WTC11 (cell line): ENCODE data around the gene FAM76B. TPM values are rescaled to one million over a fixed set of nuclear protein-coding genes. Genes with fewer than 3 reads are reported as not detected.

ENCODE experiments used
- ATF1 ChIP-seq: sonication (generic); formaldehyde crosslinking; IDR thresholded peaks from 2 replicates; pipeline ENCODE4 v1.8.1; 2023; ENCODE audit warnings: mild to moderate bottlenecking, moderate library complexity, missing genetic modification reagents
- FOXK1 ChIP-seq: sonication (generic); formaldehyde crosslinking; IDR thresholded peaks from 2 replicates; pipeline ENCODE4 v1.8.0; 2022; ENCODE audit warnings: mild to moderate bottlenecking, moderate library complexity, missing genetic modification reagents
- GTF2I ChIP-seq: fragments of 250-450 bp; sonication (Bioruptor Pico); conservative IDR thresholded peaks from 2 replicates; pipeline ENCODE4 v1.4.0; 2021; ENCODE audit warnings: mild to moderate bottlenecking
- JAZF1 ChIP-seq: fragments of 250-450 bp; sonication (Bioruptor Pico); IDR thresholded peaks from 2 replicates; pipeline ENCODE4 v1.9.0; 2021; ENCODE audit warnings: moderate library complexity, mild to moderate bottlenecking, inconsistent platforms
- JUN ChIP-seq: sonication (generic); formaldehyde crosslinking; IDR thresholded peaks from 2 replicates; pipeline ENCODE4 v1.8.0; 2023; ENCODE audit warnings: mild to moderate bottlenecking, missing genetic modification reagents
- NFE2L1 ChIP-seq: sonication (generic); formaldehyde crosslinking; IDR thresholded peaks from 2 replicates; pipeline ENCODE4 v1.8.1; 2023; ENCODE audit warnings: missing genetic modification reagents
- NFYB ChIP-seq: sonication (generic); formaldehyde crosslinking; conservative IDR thresholded peaks from 2 replicates; pipeline ENCODE4 v1.8.0; 2022; ENCODE audit warnings: low read depth, missing genetic modification reagents
- NR3C1 ChIP-seq: sonication (generic); formaldehyde crosslinking; conservative IDR thresholded peaks from 2 replicates; pipeline ENCODE4 v1.8.1; 2023; ENCODE audit warnings: low read depth, mild to moderate bottlenecking, missing genetic modification reagents
- OVOL2 ChIP-seq: fragments of 250-450 bp; sonication (Bioruptor Pico); IDR thresholded peaks from 2 replicates; pipeline ENCODE4 v1.9.0; 2021; ENCODE audit warnings: mild to moderate bottlenecking, borderline replicate concordance
- SOX15 ChIP-seq: fragments of 250-450 bp; sonication (Bioruptor Pico); IDR thresholded peaks from 2 replicates; pipeline ENCODE4 v1.9.0; 2021; ENCODE audit warnings: mild to moderate bottlenecking
- SP1 ChIP-seq: sonication (generic); formaldehyde crosslinking; conservative IDR thresholded peaks from 2 replicates; pipeline ENCODE4 v1.8.1; 2022; ENCODE audit warnings: missing genetic modification reagents
- TEAD4 ChIP-seq: sonication (generic); formaldehyde crosslinking; IDR thresholded peaks from 2 replicates; pipeline ENCODE4 v1.8.0; 2022; ENCODE audit warnings: mild to moderate bottlenecking, missing genetic modification reagents
- ZNF121 ChIP-seq: sonication (generic); formaldehyde crosslinking; IDR thresholded peaks from 2 replicates; pipeline ENCODE4 v1.8.0; 2023; ENCODE audit warnings: missing genetic modification reagents
- ZNF671 ChIP-seq: fragments of 250-450 bp; sonication (Bioruptor Pico); IDR thresholded peaks from 2 replicates; pipeline ENCODE4 v1.8.0; 2021; ENCODE audit warnings: mild to moderate bottlenecking
- total RNA-seq: library from RNA; stranded (reverse); gene quantifications from 3 replicates; pipeline ENCODE4 v1.2.3, GENCODE V29; 2021
- TF ChIP-seq, protein P1 (sequence below): sonication (generic); formaldehyde crosslinking; IDR thresholded peaks from 2 replicates; pipeline ENCODE4 v1.8.0; 2023; ENCODE audit warnings: missing genetic modification reagents, mild to moderate bottlenecking, borderline replicate concordance
- TF ChIP-seq, protein P2 (sequence below): sonication (generic); formaldehyde crosslinking; conservative IDR thresholded peaks from 2 replicates; pipeline ENCODE4 v1.8.1; 2023; ENCODE audit warnings: mild to moderate bottlenecking, low read depth, missing genetic modification reagents, moderate library complexity
- TF ChIP-seq, protein P3 (sequence below): sonication (generic); formaldehyde crosslinking; IDR thresholded peaks from 2 replicates; pipeline ENCODE4 v1.8.1; 2022; ENCODE audit warnings: low read depth, mild to moderate bottlenecking, moderate library complexity, missing genetic modification reagents, borderline replicate concordance
- TF ChIP-seq, protein P4 (sequence below): sonication (generic); formaldehyde crosslinking; IDR thresholded peaks from 2 replicates; pipeline ENCODE4 v1.8.1; 2023; ENCODE audit warnings: mild to moderate bottlenecking, missing genetic modification reagents
- TF ChIP-seq, protein P5 (sequence below): fragments of 250-450 bp; sonication (Bioruptor Pico); IDR thresholded peaks from 2 replicates; pipeline ENCODE4 v1.9.0; 2021; ENCODE audit warnings: mild to moderate bottlenecking
- TF ChIP-seq, protein P6 (sequence below): fragments of 250-450 bp; sonication (Bioruptor Pico); IDR thresholded peaks from 2 replicates; pipeline ENCODE4 v2.1.2; 2022; ENCODE audit warnings: mild to moderate bottlenecking, moderate library complexity
- TF ChIP-seq, protein P7 (sequence below): sonication (generic); formaldehyde crosslinking; IDR thresholded peaks from 2 replicates; pipeline ENCODE4 v1.8.0; 2023; ENCODE audit warnings: missing genetic modification reagents

FAM76B gene
- total RNA-seq, 1 experiment from 2014 or later = 30.0 TPM

DNA sequence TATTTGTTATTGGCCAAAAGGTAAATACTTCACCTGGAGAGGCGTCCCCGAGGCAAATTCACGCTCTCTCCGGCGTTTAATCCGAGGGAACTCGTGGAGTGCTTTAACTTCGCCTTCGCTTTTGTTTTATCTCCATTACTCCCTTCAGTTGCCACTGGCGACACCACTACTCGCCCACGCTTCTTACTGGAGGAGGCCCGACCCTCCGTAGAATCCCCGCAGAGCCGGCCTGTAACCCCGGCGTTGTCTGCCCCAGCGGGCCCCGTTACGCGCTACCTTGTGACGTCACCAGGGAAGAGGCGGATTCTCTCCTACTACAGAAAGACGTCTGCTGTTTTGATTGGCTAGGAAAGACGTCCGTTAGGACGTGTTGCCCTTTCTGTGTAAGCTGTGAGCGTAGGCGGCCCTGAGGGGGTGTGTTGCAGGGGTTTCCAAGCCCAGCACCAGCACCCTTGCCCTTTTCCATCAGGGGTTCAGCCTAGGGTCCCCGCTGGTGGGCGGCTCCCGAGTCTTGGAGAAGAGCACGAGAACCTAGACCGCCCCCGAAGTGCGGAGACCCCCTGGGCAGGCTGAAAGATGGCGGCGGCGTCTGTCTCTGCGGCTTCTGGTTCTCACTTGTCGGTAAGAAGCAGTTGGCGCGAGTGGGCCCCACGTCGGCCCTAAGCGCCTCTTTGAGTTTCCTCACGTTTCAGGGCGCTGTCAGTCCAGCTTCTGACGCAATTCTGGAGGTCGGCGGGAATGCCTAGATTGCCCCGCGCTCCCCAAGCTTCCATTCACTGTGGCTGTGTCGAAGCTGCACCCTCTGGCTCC lies 746 bp upstream of the FAM76B start, which contains the start of gene CEP57 (continued):
- TF ChIP-seq, protein P1, sequence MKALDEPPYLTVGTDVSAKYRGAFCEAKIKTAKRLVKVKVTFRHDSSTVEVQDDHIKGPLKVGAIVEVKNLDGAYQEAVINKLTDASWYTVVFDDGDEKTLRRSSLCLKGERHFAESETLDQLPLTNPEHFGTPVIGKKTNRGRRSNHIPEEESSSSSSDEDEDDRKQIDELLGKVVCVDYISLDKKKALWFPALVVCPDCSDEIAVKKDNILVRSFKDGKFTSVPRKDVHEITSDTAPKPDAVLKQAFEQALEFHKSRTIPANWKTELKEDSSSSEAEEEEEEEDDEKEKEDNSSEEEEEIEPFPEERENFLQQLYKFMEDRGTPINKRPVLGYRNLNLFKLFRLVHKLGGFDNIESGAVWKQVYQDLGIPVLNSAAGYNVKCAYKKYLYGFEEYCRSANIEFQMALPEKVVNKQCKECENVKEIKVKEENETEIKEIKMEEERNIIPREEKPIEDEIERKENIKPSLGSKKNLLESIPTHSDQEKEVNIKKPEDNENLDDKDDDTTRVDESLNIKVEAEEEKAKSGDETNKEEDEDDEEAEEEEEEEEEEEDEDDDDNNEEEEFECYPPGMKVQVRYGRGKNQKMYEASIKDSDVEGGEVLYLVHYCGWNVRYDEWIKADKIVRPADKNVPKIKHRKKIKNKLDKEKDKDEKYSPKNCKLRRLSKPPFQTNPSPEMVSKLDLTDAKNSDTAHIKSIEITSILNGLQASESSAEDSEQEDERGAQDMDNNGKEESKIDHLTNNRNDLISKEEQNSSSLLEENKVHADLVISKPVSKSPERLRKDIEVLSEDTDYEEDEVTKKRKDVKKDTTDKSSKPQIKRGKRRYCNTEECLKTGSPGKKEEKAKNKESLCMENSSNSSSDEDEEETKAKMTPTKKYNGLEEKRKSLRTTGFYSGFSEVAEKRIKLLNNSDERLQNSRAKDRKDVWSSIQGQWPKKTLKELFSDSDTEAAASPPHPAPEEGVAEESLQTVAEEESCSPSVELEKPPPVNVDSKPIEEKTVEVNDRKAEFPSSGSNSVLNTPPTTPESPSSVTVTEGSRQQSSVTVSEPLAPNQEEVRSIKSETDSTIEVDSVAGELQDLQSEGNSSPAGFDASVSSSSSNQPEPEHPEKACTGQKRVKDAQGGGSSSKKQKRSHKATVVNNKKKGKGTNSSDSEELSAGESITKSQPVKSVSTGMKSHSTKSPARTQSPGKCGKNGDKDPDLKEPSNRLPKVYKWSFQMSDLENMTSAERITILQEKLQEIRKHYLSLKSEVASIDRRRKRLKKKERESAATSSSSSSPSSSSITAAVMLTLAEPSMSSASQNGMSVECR = peak; percentile 23; the same call in 1 of the 2 replicates
- TF ChIP-seq FOXK1 (CRISPR knock-in tag) = peak; percentile 29; the same call in 1 of the 2 replicates
- no peak for TF ChIP-seq JAZF1 (CRISPR knock-in tag)
- TF ChIP-seq OVOL2 (CRISPR knock-in tag) = no peak
- TF ChIP-seq, protein P2, sequence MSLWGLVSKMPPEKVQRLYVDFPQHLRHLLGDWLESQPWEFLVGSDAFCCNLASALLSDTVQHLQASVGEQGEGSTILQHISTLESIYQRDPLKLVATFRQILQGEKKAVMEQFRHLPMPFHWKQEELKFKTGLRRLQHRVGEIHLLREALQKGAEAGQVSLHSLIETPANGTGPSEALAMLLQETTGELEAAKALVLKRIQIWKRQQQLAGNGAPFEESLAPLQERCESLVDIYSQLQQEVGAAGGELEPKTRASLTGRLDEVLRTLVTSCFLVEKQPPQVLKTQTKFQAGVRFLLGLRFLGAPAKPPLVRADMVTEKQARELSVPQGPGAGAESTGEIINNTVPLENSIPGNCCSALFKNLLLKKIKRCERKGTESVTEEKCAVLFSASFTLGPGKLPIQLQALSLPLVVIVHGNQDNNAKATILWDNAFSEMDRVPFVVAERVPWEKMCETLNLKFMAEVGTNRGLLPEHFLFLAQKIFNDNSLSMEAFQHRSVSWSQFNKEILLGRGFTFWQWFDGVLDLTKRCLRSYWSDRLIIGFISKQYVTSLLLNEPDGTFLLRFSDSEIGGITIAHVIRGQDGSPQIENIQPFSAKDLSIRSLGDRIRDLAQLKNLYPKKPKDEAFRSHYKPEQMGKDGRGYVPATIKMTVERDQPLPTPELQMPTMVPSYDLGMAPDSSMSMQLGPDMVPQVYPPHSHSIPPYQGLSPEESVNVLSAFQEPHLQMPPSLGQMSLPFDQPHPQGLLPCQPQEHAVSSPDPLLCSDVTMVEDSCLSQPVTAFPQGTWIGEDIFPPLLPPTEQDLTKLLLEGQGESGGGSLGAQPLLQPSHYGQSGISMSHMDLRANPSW (CRISPR knock-in tag) = no peak
- TF ChIP-seq ZNF121 = no peak
- TF ChIP-seq, protein P3, sequence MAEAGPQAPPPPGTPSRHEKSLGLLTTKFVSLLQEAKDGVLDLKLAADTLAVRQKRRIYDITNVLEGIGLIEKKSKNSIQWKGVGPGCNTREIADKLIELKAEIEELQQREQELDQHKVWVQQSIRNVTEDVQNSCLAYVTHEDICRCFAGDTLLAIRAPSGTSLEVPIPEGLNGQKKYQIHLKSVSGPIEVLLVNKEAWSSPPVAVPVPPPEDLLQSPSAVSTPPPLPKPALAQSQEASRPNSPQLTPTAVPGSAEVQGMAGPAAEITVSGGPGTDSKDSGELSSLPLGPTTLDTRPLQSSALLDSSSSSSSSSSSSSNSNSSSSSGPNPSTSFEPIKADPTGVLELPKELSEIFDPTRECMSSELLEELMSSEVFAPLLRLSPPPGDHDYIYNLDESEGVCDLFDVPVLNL (CRISPR knock-in tag) = no peak
- TF ChIP-seq, protein P4, sequence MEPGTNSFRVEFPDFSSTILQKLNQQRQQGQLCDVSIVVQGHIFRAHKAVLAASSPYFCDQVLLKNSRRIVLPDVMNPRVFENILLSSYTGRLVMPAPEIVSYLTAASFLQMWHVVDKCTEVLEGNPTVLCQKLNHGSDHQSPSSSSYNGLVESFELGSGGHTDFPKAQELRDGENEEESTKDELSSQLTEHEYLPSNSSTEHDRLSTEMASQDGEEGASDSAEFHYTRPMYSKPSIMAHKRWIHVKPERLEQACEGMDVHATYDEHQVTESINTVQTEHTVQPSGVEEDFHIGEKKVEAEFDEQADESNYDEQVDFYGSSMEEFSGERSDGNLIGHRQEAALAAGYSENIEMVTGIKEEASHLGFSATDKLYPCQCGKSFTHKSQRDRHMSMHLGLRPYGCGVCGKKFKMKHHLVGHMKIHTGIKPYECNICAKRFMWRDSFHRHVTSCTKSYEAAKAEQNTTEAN (CRISPR knock-in tag) = no peak
- no peak for TF ChIP-seq ZNF671 (CRISPR knock-in tag)
- TF ChIP-seq SOX15 = no peak
- peak; percentile 60 for TF ChIP-seq NFYB
- no peak; the same call in 1 of the 2 replicates for TF ChIP-seq ATF1 (CRISPR knock-in tag)
- TF ChIP-seq, protein P5, sequence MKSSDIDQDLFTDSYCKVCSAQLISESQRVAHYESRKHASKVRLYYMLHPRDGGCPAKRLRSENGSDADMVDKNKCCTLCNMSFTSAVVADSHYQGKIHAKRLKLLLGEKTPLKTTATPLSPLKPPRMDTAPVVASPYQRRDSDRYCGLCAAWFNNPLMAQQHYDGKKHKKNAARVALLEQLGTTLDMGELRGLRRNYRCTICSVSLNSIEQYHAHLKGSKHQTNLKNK = no peak
- TF ChIP-seq GTF2I = no peak
- TF ChIP-seq, protein P6, sequence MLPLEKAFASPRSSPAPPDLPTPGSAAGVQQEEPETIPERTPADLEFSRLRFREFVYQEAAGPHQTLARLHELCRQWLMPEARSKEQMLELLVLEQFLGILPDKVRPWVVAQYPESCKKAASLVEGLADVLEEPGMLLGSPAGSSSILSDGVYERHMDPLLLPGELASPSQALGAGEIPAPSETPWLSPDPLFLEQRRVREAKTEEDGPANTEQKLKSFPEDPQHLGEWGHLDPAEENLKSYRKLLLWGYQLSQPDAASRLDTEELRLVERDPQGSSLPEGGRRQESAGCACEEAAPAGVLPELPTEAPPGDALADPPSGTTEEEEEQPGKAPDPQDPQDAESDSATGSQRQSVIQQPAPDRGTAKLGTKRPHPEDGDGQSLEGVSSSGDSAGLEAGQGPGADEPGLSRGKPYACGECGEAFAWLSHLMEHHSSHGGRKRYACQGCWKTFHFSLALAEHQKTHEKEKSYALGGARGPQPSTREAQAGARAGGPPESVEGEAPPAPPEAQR (CRISPR knock-in tag) = no peak
- no peak for TF ChIP-seq TEAD4
- no peak for TF ChIP-seq NR3C1 (CRISPR knock-in tag)
- TF ChIP-seq, protein P7, sequence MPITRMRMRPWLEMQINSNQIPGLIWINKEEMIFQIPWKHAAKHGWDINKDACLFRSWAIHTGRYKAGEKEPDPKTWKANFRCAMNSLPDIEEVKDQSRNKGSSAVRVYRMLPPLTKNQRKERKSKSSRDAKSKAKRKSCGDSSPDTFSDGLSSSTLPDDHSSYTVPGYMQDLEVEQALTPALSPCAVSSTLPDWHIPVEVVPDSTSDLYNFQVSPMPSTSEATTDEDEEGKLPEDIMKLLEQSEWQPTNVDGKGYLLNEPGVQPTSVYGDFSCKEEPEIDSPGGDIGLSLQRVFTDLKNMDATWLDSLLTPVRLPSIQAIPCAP = no peak
- TF ChIP-seq SP1 (CRISPR knock-in tag) = peak; percentile 60; the same call in 1 of the 2 replicates
- no peak for TF ChIP-seq NFE2L1 (CRISPR knock-in tag)
- TF ChIP-seq JUN (CRISPR knock-in tag) = no peak
- TF ChIP-seq, all 79 proteins: peak for 11
